HG03520 (cell line): ENCODE results near the gene SGCE.

ENCODE experiments used
- ATAC-seq: cut with Tn5 transposase; IDR thresholded peaks from one replicate; pipeline ENCODE4 v1.9.1; 2021; ENCODE audit warnings: mild to moderate bottlenecking, moderate library complexity; ENCODE audit not compliant: unreplicated experiment

Gene SGCE

GRCh38 chr7:94576316-94576715, 79.6 kb downstream of the SGCE start:
- no peak for ATAC-seq

DNA sequence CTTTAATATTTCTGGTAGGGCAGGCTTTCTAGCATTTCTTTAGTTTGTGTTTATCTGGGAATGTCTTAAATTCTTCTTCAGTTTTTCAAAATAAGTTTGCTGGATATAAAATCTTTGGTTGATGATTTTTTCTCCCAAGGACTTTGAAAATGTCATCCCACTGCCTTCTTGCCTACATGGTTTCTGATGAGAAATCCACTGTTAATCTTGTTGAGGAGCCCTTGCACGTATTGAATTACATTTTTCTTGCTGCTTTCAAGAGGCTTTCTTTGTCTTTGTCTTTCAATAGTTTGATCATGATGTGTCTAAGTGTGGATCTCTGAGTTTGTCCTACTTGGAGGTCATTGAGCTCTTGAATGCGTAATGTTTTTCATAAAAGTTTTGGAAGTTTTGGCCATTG, 80.3 kb downstream of the SGCE start:
- ATAC-seq, result no peak

GRCh38 chr7:94571816-94572215, 84.1 kb downstream of the SGCE start:
- no peak for ATAC-seq

DNA sequence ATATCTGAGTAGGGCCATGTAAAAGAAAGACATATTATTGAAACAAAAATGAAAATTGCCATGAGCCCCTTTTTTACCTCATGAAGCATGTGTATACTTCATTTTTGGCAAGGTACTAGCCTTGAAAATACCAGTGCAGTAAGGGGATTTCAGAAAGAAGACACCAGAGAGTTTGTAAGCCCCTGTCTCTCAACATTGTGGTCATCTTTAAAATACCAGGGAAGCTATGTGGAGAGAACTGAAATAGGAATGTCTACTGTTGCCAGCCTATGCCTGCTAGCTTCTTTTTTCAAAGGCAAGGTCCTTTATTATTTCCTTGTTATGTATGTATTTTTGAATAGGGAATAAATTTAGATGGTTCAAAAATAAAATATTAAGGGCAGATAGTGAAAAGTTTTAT, 88.5 kb downstream of the SGCE start:
- no peak for ATAC-seq

DNA sequence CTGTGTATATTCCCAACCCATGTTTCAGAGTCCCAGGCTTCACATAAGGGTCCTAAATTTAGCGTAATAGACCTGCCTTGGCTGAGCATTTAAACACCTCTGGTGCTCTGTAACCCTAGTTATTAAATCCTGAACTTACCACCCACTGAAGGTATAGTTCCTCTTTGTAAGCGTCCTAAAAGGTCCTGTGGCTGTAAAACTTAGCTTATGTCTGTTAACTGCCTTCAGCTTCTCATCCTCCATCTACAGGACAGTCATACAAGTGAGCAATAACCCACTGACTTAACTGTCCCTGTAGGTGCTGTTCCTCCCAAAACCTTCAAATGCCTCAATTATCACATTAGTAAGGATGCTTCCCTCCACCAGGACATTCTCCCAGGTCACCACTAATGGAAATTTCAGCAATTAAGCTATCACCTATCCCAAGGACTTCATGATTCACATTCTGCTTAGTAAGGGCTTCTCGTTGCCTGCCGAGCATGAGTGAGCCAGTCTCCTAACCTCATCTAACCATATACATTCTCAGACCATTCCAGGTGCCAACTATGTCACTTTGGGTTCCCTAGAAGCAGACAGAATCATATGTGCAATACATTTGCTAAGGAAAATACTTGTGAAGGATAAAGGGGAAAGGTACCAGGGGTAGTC, 90.6 kb downstream of the SGCE start:
- no peak for ATAC-seq

GRCh38 chr7:94562525-94562924, 93.4 kb downstream of the SGCE start:
- no peak for ATAC-seq

DNA sequence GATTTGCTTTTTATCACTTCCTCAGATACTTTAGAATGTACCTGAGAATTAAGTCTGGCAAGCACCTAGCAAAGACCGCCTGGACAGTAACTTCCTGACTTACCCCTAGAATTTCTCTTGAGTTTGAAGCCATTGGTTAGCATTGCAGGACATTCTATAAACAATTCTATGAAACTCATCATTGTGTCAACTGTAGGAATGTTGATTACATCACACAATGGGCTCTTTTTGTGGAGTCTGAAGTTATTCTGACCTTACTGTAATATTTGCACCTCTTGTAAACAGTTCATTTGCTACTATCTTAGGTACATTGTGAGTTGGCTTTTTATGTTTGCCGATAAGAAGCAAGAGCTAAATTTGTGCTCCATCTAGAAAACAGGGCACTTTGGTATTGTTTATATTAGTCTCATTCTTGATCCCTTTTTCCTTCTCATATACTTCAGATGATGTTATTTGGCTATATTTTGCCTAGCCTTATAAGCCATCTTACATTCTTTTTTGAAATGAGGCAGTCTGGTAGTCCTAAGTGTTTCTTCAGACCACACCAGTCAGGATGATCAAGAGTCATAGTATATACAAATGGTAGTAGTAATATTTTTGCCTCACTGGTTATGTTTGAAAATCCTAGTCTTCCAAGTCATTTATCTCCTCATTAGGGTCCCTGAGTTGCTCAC, 94.0 kb downstream of the SGCE start:
- ATAC-seq, result no peak

GRCh38 chr7:94559972-94560371, 96.0 kb downstream of the SGCE start:
- ATAC-seq, result no peak

GRCh38 chr7:94557215-94557614, 98.7 kb downstream of the SGCE start:
- ATAC-seq, result no peak

- peak; percentile 76 for ATAC-seq
Measured at GRCh38 chr7:94556028-94556427, 99.9 kb downstream of the SGCE start.

- no peak for ATAC-seq
Measured at GRCh38 chr7:94547126-94547525, 108.8 kb downstream of the SGCE start.

DNA sequence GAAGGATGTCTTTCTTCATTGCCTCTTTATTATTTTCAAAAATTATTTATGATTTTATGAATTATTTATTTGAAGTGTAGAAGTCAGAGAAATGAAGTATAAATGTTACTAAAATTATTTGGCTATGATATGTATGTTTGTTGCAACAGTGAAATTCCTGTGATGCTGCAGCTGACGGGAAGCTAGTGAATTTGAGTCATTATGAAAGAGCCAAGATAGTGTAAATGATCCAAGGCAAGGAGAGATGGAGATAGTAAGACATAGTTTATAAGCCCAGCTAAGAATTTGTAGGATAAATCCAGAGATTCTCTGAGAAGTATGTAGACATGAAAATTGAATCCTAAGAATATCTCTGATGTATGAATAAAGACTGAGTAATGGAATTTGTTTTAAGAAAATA, 115.5 kb downstream of the SGCE start:
- ATAC-seq, result no peak
